Liver (tissue), 9 donors: ENCODE results near the gene CARD9. TPM values are rescaled to one million over a fixed set of nuclear protein-coding genes. Genes with fewer than 3 reads are reported as not detected.

Experiments used
- DNase-seq: peaks from one replicate; pipeline ENCODE4 v3.0.0-alpha.2; 2017; ENCODE audit warnings: low spot score
- H3K27ac ChIP-seq, 2 donors: one replicate each; pipeline ENCODE4 v1.7.0; 2013; ENCODE audit warnings: inconsistent platforms in 2 of 2, low read length in 2 of 2, control low read depth in 1 of 2, low read depth in 1 of 2, mild to moderate bottlenecking in 1 of 2
- H3K27me3 ChIP-seq, 4 donors: one replicate each; pipeline versions ENCODE4 v1.6.1 to v1.7.0; 2013; ENCODE audit warnings: low read length in 3 of 4, inconsistent platforms in 1 of 4, mild to moderate bottlenecking in 1 of 4, moderate library complexity in 1 of 4; ENCODE audit not compliant: control insufficient read depth in 4 of 4, insufficient read depth in 4 of 4
- H3K36me3 ChIP-seq, 4 donors: one replicate each; pipeline versions ENCODE4 v1.6.1 to v1.7.0; 2013; ENCODE audit warnings: low read length in 3 of 4, mild to moderate bottlenecking in 3 of 4, low read depth in 1 of 4, moderate library complexity in 1 of 4; ENCODE audit not compliant: control insufficient read depth in 4 of 4, insufficient read depth in 3 of 4
- H3K4me1 ChIP-seq, 4 donors: one replicate each; pipeline versions ENCODE4 v1.6.1 to v1.7.0; 2013; ENCODE audit warnings: low read length in 3 of 4, mild to moderate bottlenecking in 3 of 4, moderate library complexity in 1 of 4; ENCODE audit not compliant: control insufficient read depth in 4 of 4, insufficient read depth in 4 of 4
- H3K4me3 ChIP-seq, 3 donors: one replicate each; pipeline versions ENCODE4 v1.6.1 to v1.7.0; 2013; ENCODE audit warnings: low read length in 3 of 3, control low read depth in 1 of 3, low read depth in 1 of 3, mild to moderate bottlenecking in 1 of 3
- H3K9ac ChIP-seq, 2 donors: one replicate each; pipeline ENCODE4 v1.7.0; 2013; ENCODE audit warnings: low read length in 2 of 2, mild to moderate bottlenecking in 2 of 2, moderate library complexity in 2 of 2, control low read depth in 1 of 2, low read depth in 1 of 2
- H3K9me3 ChIP-seq, 4 donors: one replicate each; pipeline versions ENCODE4 v1.6.1 to v1.7.0; 2013; ENCODE audit warnings: low read length in 3 of 4; ENCODE audit not compliant: control insufficient read depth in 4 of 4
- ATF3 ChIP-seq: IDR thresholded peaks from 2 replicates; pipeline ENCODE4 v1.6.1; 2016; ENCODE audit warnings: antibody characterized with exemption
- CTCF ChIP-seq: fragments of 150-350 bp; IDR thresholded peaks from 2 replicates; pipeline ENCODE4 v1.5.1; 2017; ENCODE audit warnings: improper control_type of control experiment, low read depth, low read length; ENCODE audit not compliant: missing input control
- EGR1 ChIP-seq, 2 donors: IDR thresholded peaks; 2 replicates each; pipeline ENCODE4 v1.6.1; 2016 to 2018; ENCODE audit warnings: antibody characterized with exemption in 2 of 2, low read depth in 2 of 2
- FOXA1 ChIP-seq: IDR thresholded peaks from 2 replicates; pipeline ENCODE4 v1.6.1; 2016; ENCODE audit warnings: antibody characterized with exemption
- FOXA2 ChIP-seq: IDR thresholded peaks from 2 replicates; pipeline ENCODE4 v1.6.1; 2016; ENCODE audit warnings: antibody characterized with exemption
- GABPA ChIP-seq, 2 donors: IDR thresholded peaks in 1 of 2; conservative IDR thresholded peaks in 1 of 2; 2 replicates each; pipeline ENCODE4 v1.6.1; 2016; ENCODE audit warnings: antibody characterized with exemption in 2 of 2, mild to moderate bottlenecking in 1 of 2, moderate library complexity in 1 of 2
- HNF4A ChIP-seq, 2 donors: conservative IDR thresholded peaks; 2 replicates each; pipeline ENCODE4 v1.6.1; 2016; ENCODE audit warnings: antibody characterized with exemption in 2 of 2, mild to moderate bottlenecking in 2 of 2
- HNF4G ChIP-seq: IDR thresholded peaks from 2 replicates; pipeline ENCODE4 v1.6.1; 2016; ENCODE audit warnings: antibody characterized with exemption
- JUND ChIP-seq, 2 donors: IDR thresholded peaks; 2 replicates each; pipeline ENCODE4 v1.6.1; 2016; ENCODE audit warnings: antibody characterized with exemption in 2 of 2
- MAX ChIP-seq: IDR thresholded peaks from 2 replicates; pipeline ENCODE4 v1.6.1; 2016; ENCODE audit warnings: antibody characterized with exemption
- NR2F2 ChIP-seq: IDR thresholded peaks from 2 replicates; pipeline ENCODE4 v1.6.1; 2016; ENCODE audit warnings: antibody characterized with exemption
- RAD21 ChIP-seq, 2 donors: IDR thresholded peaks; 2 replicates each; pipeline ENCODE4 v1.6.1; 2016; ENCODE audit warnings: antibody characterized with exemption in 2 of 2, mild to moderate bottlenecking in 2 of 2
- REST ChIP-seq: IDR thresholded peaks from 2 replicates; pipeline ENCODE4 v1.6.1; 2016; ENCODE audit warnings: antibody characterized with exemption, mild to moderate bottlenecking
- RXRA ChIP-seq, 2 donors: IDR thresholded peaks; 2 replicates each; pipeline ENCODE4 v1.6.1; 2017 to 2018; ENCODE audit warnings: antibody characterized with exemption in 2 of 2, mild to moderate bottlenecking in 1 of 2
- SP1 ChIP-seq: IDR thresholded peaks from 2 replicates; pipeline ENCODE4 v1.6.1; 2018; ENCODE audit warnings: antibody characterized with exemption, mild to moderate bottlenecking
- TAF1 ChIP-seq: conservative IDR thresholded peaks from 2 replicates; pipeline ENCODE4 v1.6.1; 2016; ENCODE audit warnings: antibody characterized with exemption, mild to moderate bottlenecking
- YY1 ChIP-seq: IDR thresholded peaks from 2 replicates; pipeline ENCODE4 v1.6.1; 2016; ENCODE audit warnings: antibody characterized with exemption, mild to moderate bottlenecking
- ZBTB33 ChIP-seq: IDR thresholded peaks from 2 replicates; pipeline ENCODE4 v1.6.1; 2016; ENCODE audit warnings: antibody characterized with exemption
- WGBS: extraction: QIAGEN DNeasy Blood & Tissue Kit; methylation state at CpG from one replicate; pipeline ENCODE4 v1.1.7; 2013; 5-methylcytosine and 5-hydroxymethylcytosine counted together
- polyA plus RNA-seq, 2 donors: library from polyadenylated mRNA; stranded (reverse) in 1 of 2; unstranded in 1 of 2; fragments of 200-250 nt in 1 of 2; fragments of >200 nt in 1 of 2; fragmentation: Nextera tagmentation in 1 of 2; extraction: Ambion mirVana in 1 of 2; gene quantifications; one replicate each; pipeline versions ENCODE4 v1.2.1 to v1.2.3, GENCODE V29; 2013 to 2015
- total RNA-seq, 2 donors: library from RNA; depleted of rRNA; stranded (reverse); fragments of >200 nt; gene quantifications; one replicate each; pipeline ENCODE4 v1.2.3, GENCODE V29; 2014
- donor health status: healthy.
- donor health status: healthy.
- donor health status: healthy.
- donor health status: healthy.
- donor health status: healthy.

CARD9 gene
- total and polyA plus RNA-seq, 4 donors, result 0.25 to 5.3 (median 2.2) TPM

GRCh38 chr9:136324501-136325300 lies 48.8 kb downstream of the CARD9 start:
- peaks cover 0 to 12% (median under 1%) of the 10 kb centered on the region in 4 donors for H3K4me1 ChIP-seq
- H3K4me3 ChIP-seq, result no peak overlapping the region
- TF ChIP-seq YY1 (no peak), RXRA (IDR thresholded peaks at IDR 0.05) (no peak), NR2F2 (no peak), ATF3 (no peak), RAD21 (IDR thresholded peaks at IDR 0.05) (no peak), EGR1 (IDR thresholded peaks at IDR 0.05; ENCODE audit: low read depth in 2 of 2) (no peak), FOXA1 (no peak), MAX (no peak), REST (no peak), HNF4G (no peak), HNF4A (conservative IDR thresholded peaks at IDR 0.05) (no peak)
- no peak for DNase-seq
- WGBS, result 74% methylated on average over 24 of the region's 24 CpGs
- no peak overlapping the region for H3K27ac ChIP-seq
- H3K9ac ChIP-seq, result no peak overlapping the region
- H3K27me3 ChIP-seq, result no peaks in the 10 kb centered on the region
- H3K9me3 ChIP-seq, result no peaks in the 10 kb centered on the region
- no peaks in the 10 kb centered on the region for H3K36me3 ChIP-seq

- H3K27me3 ChIP-seq, result no peaks in the 10 kb centered on the region
- H3K4me3 ChIP-seq, result no peak overlapping the region
- no peak overlapping the region for H3K27ac ChIP-seq
- no peak for TF ChIP-seq HNF4A (conservative IDR thresholded peaks at IDR 0.05)
- TF ChIP-seq TAF1, result no peak
- no peak for TF ChIP-seq REST
- TF ChIP-seq FOXA1, result no peak
- TF ChIP-seq MAX, result no peak
- no peak for TF ChIP-seq ZBTB33
- no peak for TF ChIP-seq GABPA (IDR thresholded peaks at IDR 0.05 in 1 of 2, conservative IDR thresholded peaks at IDR 0.05 in 1 of 2)
- no peak for TF ChIP-seq NR2F2
- no peak for TF ChIP-seq RAD21 (IDR thresholded peaks at IDR 0.05)
- no peak for TF ChIP-seq CTCF
- TF ChIP-seq HNF4G, result no peak
- no peak for TF ChIP-seq SP1
- TF ChIP-seq EGR1 (IDR thresholded peaks at IDR 0.05; ENCODE audit: low read depth in 2 of 2), result no peak
- no peak for TF ChIP-seq JUND (IDR thresholded peaks at IDR 0.05)
- TF ChIP-seq FOXA2, result no peak
- peaks cover 0 to 12% (median under 1%) of the 10 kb centered on the region in 4 donors for H3K4me1 ChIP-seq
- WGBS, result 82% methylated on average over 17 of the region's 17 CpGs
- no peaks in the 10 kb centered on the region for H3K36me3 ChIP-seq
- H3K9ac ChIP-seq, result no peak overlapping the region
- no peak for DNase-seq
- no peaks in the 10 kb centered on the region for H3K9me3 ChIP-seq
These were observed 50.1 kb downstream of the CARD9 start for GRCh38 chr9:136323371-136323789.
